ENCODE data around the gene ZFP36L1. TPM values are rescaled to one million over a fixed set of nuclear protein-coding genes. Genes with fewer than 3 reads are reported as not detected.

ZFP36L1 gene
- total and polyA plus RNA-seq, 8 donors, result 63.7 to 310 (median 175) TPM

DNA sequence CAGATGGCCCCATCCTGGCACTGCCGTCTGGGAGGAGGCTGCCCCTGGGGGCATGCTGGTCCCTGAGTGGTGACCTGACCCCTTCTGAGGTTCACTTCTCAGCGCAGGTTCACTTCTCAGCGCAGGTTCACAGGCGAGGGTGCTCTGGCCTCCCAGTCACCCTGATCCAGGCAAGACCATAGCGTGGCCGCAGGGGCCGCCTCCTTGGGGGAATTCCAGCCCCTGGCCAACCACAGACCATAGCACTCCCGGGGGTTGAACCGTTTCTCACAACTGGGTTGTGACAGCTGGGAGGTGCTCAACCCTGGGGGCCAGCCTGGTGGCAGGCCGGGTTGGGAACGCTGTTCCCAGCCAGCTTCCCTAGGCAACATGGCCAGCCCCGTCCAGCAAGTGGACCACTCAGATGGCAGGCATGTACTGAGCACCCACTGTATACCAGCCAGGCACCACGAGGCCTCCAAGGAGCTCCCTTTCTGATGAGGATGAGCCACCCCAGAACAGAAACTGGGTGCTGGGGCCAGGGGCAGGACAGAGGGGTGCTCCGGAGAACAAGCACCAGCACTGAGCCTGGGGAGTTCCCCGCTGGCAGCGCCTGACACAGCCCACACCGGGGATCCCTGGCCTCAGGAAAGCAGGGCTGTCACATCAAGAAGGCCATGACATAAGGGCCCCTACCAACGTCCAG is 28.3 kb upstream of the ZFP36L1 start:
- no peak for ATAC-seq
- Histone ChIP-seq H3K27ac (no peak overlapping the region), H3K27me3 (no peaks in the 10 kb centered on the region), H3K36me3 (no peaks in the 10 kb centered on the region), H3K9me3 (no peaks in the 10 kb centered on the region), H3K4me1 (peaks cover 0 to 4% (median 3%) of the 10 kb centered on the region in 3 donors), H3K4me3 (no peak overlapping the region)
- WGBS, 2 donors, result 80 to 86% methylated on average over 18 of the region's 18 CpGs
- TF ChIP-seq, protein P1, sequence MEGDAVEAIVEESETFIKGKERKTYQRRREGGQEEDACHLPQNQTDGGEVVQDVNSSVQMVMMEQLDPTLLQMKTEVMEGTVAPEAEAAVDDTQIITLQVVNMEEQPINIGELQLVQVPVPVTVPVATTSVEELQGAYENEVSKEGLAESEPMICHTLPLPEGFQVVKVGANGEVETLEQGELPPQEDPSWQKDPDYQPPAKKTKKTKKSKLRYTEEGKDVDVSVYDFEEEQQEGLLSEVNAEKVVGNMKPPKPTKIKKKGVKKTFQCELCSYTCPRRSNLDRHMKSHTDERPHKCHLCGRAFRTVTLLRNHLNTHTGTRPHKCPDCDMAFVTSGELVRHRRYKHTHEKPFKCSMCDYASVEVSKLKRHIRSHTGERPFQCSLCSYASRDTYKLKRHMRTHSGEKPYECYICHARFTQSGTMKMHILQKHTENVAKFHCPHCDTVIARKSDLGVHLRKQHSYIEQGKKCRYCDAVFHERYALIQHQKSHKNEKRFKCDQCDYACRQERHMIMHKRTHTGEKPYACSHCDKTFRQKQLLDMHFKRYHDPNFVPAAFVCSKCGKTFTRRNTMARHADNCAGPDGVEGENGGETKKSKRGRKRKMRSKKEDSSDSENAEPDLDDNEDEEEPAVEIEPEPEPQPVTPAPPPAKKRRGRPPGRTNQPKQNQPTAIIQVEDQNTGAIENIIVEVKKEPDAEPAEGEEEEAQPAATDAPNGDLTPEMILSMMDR (IDR thresholded peaks at IDR 0.05), result no peak
- intact Hi-C loops (cut with DNase I), result loop anchor here in 1 of 3 donors (10.0 kb wide), 1 partner anchor 896 kb away; no protein-coding TSS in a partner anchor
- DNase-seq, result no peak
- FAIRE-seq, result no peak

DNA sequence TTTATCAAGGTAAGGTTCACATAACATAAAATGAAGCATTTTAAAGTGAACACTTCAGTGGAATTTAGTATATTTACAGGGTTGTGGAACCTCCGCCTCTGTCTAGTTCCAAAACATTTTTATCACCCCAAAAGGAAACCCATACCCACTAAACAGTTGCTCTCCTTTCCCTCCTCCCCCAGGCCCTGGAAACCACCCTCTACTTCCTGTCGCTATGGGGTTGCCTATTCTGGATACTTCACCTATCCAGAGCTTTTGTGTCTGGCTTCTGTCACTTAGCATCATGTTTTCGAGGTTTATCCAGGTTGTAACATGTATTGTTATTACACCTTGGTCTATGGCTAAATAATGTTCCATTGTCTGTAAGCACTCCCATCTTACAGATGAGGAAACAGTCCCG is 27.7 kb upstream of the ZFP36L1 start:
- intact Hi-C loops (cut with DNase I), result loop anchor here in 1 of 3 donors (10.0 kb wide), 1 partner anchor 896 kb away; no protein-coding TSS in a partner anchor
- 86 to 91% methylated on average over 4 of the region's 4 CpGs for WGBS, 2 donors

DNA sequence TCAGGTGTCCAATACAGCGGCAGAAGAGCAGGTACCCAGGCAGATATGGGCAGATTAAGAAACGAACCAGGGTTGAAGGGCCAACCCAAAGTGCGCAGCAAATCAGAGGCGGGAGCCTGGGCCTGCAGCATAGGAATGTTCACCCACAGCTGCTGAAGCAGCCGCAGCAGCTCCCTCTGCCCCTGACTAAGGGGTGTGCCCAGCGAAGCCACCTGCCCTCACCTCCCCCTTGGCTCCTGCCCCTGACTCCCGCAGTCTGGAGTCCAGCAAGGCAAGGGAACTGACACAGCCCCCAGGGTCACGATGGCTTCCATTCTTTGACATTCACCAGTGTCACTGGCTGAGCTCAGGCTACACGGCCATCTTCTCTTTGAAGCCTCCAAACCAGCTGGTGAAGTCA is 27.3 kb upstream of the ZFP36L1 start:
- ATAC-seq (no peak), DNase-seq (no peak), FAIRE-seq (no peak)
- no peak overlapping the region for H3K27ac ChIP-seq
- H3K4me3 ChIP-seq, result no peak overlapping the region
- no peaks in the 10 kb centered on the region for H3K36me3 ChIP-seq
- no peaks in the 10 kb centered on the region for H3K27me3 ChIP-seq
- peaks cover 7 to 14% (median 13%) of the 10 kb centered on the region in 3 donors for H3K4me1 ChIP-seq
- TF ChIP-seq, protein P1 (IDR thresholded peaks at IDR 0.05), result no peak
- H3K9me3 ChIP-seq, result no peaks in the 10 kb centered on the region
- 85 to 90% methylated on average over 9 of the region's 9 CpGs for WGBS, 2 donors
- intact Hi-C loops (cut with DNase I), result loop anchor here in 1 of 3 donors (10.0 kb wide), 1 partner anchor 895 kb away; no protein-coding TSS in a partner anchor

More for the DNA sequence above, 27.7 kb upstream of the ZFP36L1 start:
- Histone ChIP-seq H3K36me3 (no peaks in the 10 kb centered on the region), H3K4me3 (no peak overlapping the region), H3K4me1 (peaks cover 5 to 10% (median 9%) of the 10 kb centered on the region in 3 donors), H3K27me3 (no peaks in the 10 kb centered on the region), H3K27ac (no peak overlapping the region), H3K9me3 (no peaks in the 10 kb centered on the region)
- DNase-seq (no peak), FAIRE-seq (no peak), ATAC-seq (no peak)
- TF ChIP-seq, protein P1 (IDR thresholded peaks at IDR 0.05), result no peak

DNA sequence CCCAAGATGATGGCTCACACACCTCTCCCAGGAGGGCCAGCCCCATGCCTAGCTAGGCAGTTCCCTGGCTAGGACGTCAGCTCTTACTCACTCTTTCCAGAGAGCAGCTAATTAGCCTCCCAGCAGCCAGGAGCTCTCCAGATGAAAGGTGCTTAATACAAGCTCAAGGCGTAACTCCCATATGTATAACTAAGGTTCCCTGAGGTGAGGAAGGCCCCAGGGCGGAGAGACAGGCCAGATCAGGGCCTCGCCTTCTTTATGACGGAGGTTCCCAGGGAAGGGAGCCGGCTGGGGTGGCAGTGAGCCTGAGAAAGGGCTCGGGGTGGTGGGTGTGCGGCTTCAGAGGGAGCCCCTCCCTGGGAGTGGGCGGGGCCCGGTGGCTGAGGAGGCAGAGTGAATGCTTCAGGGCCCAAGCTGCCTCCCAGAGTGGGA is 26.4 kb upstream of the ZFP36L1 start:
- FAIRE-seq, result no peak
- peak in 1 of 6 donors; percentile 31 for DNase-seq
- peaks cover 10 to 22% (median 18%) of the 10 kb centered on the region in 3 donors for H3K4me1 ChIP-seq
- TF ChIP-seq, protein P1 (IDR thresholded peaks at IDR 0.05), result no peak
- H3K36me3 ChIP-seq, result no peaks in the 10 kb centered on the region
- H3K9me3 ChIP-seq, result no peaks in the 10 kb centered on the region
- intact Hi-C loops (cut with DNase I), result loop anchor here in 2 of 3 donors (5.0 to 10.0 kb wide), 2 partner anchors 574 to 887 kb away; no protein-coding TSS in a partner anchor
- H3K27ac ChIP-seq, result peak overlapping the region in 1 of 4 donors; percentile 36
- no peak for ATAC-seq
- 68 to 76% methylated on average over 10 of the region's 10 CpGs for WGBS, 2 donors
- no peaks in the 10 kb centered on the region for H3K27me3 ChIP-seq
- H3K4me3 ChIP-seq, result no peak overlapping the region
